ENCODE results near the gene ABCF1. TPM values are rescaled to one million over a fixed set of nuclear protein-coding genes. Genes with fewer than 3 reads are reported as not detected.

Gene ABCF1
- total and polyA plus RNA-seq, 2 of the 8 experiments (the other 6 are each of a cell fraction or from before 2014, with no cell fraction given) = 48.8 to 123 TPM

- no peak overlapping the region for H3K14ac ChIP-seq (ENCODE audit: insufficient read length)
- no peak overlapping the region for H3K4me3 ChIP-seq (ENCODE audit: extremely low read depth in 1 of 4, insufficient read depth in 2 of 4, low read depth in 3 of 4, low read length in 4 of 4)
- H3K4me1 ChIP-seq (replicated peaks in 1 of 4; ENCODE audit: control insufficient read depth in 3 of 4, insufficient read depth in 4 of 4, low read length in 3 of 4) = no peaks in the 10 kb centered on the region
- H4K8ac ChIP-seq (ENCODE audit: extremely low read depth, insufficient read depth, low read length) = no peak overlapping the region
- no peaks in the 10 kb centered on the region for H3K23me2 ChIP-seq (ENCODE audit: low read depth, low read length)
- H2BK5ac ChIP-seq (ENCODE audit: low read depth, low read length) = no peak overlapping the region
- H3K23ac ChIP-seq (ENCODE audit: insufficient read length) = no peak overlapping the region
- no peak overlapping the region for H2AFZ ChIP-seq (ENCODE audit: low read length)
- no peak overlapping the region for H2BK20ac ChIP-seq (ENCODE audit: low read length)
- no peaks in the 10 kb centered on the region for H3K79me2 ChIP-seq (ENCODE audit: control insufficient read depth in 1 of 2, insufficient read depth in 2 of 2, low read length in 2 of 2)
- H3K9ac ChIP-seq (replicated peaks in 1 of 4; ENCODE audit: extremely low read depth in 1 of 4, low read depth in 3 of 4, low read length in 3 of 4) = no peak overlapping the region
- TF ChIP-seq CHD1 (IDR thresholded peaks at IDR 0.05; ENCODE audit: low read depth, low read length) = no peak
- no peak for TF ChIP-seq SP2 (IDR thresholded peaks at IDR 0.05; ENCODE audit: low read length)
- TF ChIP-seq, protein P1, sequence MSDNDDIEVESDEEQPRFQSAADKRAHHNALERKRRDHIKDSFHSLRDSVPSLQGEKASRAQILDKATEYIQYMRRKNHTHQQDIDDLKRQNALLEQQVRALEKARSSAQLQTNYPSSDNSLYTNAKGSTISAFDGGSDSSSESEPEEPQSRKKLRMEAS (IDR thresholded peaks at IDR 0.05) = no peak
- TF ChIP-seq RBBP5 (IDR thresholded peaks at IDR 0.05; ENCODE audit: borderline replicate concordance, low read depth, low read length) = no peak
- TF ChIP-seq RNF2 (IDR thresholded peaks at IDR 0.05; ENCODE audit: borderline replicate concordance, low read depth, low read length, missing control alignments, poor library complexity, severe bottlenecking) = no peak
- TF ChIP-seq GABPA (IDR thresholded peaks at IDR 0.05; ENCODE audit: borderline replicate concordance, insufficient read depth, low read length) = no peak
- TF ChIP-seq MAFK (IDR thresholded peaks at IDR 0.05; ENCODE audit: low read depth, low read length) = no peak
- H3K27me3 ChIP-seq (replicated peaks in 1 of 4; ENCODE audit: control insufficient read depth in 3 of 4, extremely low read depth in 1 of 4, insufficient read depth in 3 of 4, low read length in 3 of 4) = no peaks in the 10 kb centered on the region
- no peak overlapping the region for H2BK15ac ChIP-seq (ENCODE audit: low read length)
- H3K18ac ChIP-seq (ENCODE audit: extremely low read depth, low read length) = no peak overlapping the region
- H2BK12ac ChIP-seq (ENCODE audit: low read depth, low read length) = no peak overlapping the region
- H4K5ac ChIP-seq (ENCODE audit: insufficient read length, low read depth, low read length) = no peak overlapping the region
- FAIRE-seq = no peak
- H4K91ac ChIP-seq (replicated peaks; ENCODE audit: insufficient read length, low read length) = no peak overlapping the region
- no peaks in the 10 kb centered on the region for H4K20me1 ChIP-seq (replicated peaks in 1 of 2; ENCODE audit: control insufficient read depth in 1 of 2, insufficient read depth in 2 of 2, low read length in 2 of 2)
- H3K9me3 ChIP-seq (ENCODE audit: insufficient read depth in 2 of 2, low read depth in 1 of 2, low read length in 1 of 2) = no peaks in the 10 kb centered on the region
- H2BK120ac ChIP-seq (replicated peaks; ENCODE audit: low read depth, low read length) = no peak overlapping the region
- ChIA-PET POLR2A (ENCODE audit: partially characterized antibody) (interaction anchor here (0.9 to 1.9 kb wide), 3 partner anchors 18 to 82 kb away, joined by 3 to 6 read pairs (median 4); partner anchors contain the start of genes MDC1, MRPS18B and PPP1R10), CTCF (ENCODE audit: partially characterized antibody) (interaction anchor here (0.6 to 0.7 kb wide), 2 partner anchors 8 to 766 kb away, joined by 3 read pairs; no protein-coding TSS in a partner anchor)
- peaks cover 2 to 25% (median 12%) of the 10 kb centered on the region in 4 experiments; a peak in 7 of 8 replicates for H3K36me3 ChIP-seq (ENCODE audit: control insufficient read depth in 2 of 4, insufficient read depth in 4 of 4, low read length in 3 of 4)
- no peak overlapping the region for H3K56ac ChIP-seq (replicated peaks; ENCODE audit: insufficient read length, low read depth, low read length)
- no peak overlapping the region for H3K27ac ChIP-seq (ENCODE audit: low read depth, low read length)
- H3K79me1 ChIP-seq (ENCODE audit: low read depth, low read length) = no peaks in the 10 kb centered on the region
- no peak overlapping the region for H2AK5ac ChIP-seq (ENCODE audit: low read depth, low read length)
- no peak overlapping the region for H3K4ac ChIP-seq (replicated peaks; ENCODE audit: insufficient read length, low read depth, low read length)
- WGBS, 2 experiments (ENCODE audit: extremely low coverage in 1 of 2, insufficient coverage in 1 of 2, insufficient read length in 1 of 2, insufficient replicate concordance in 2 of 2, low coverage in 1 of 2, low lambda C conversion rate in 2 of 2, missing lambda C conversion rate in 1 of 2) = 100% methylated on average over 3 of the region's 3 CpGs; no CpG with 5 or more reads in 1 of the 2 experiments
- H3K4me2 ChIP-seq (ENCODE audit: insufficient read depth in 1 of 2, low read depth in 2 of 2, low read length in 2 of 2) = no peak overlapping the region
- no peak for DNase-seq (ENCODE audit: low read depth in 1 of 2, low spot score in 2 of 2)
Observed at GRCh38 chr6:30635834-30636233, 64.6 kb downstream of the ABCF1 start.
